Measurements from ENCODE around the gene MGA. TPM values are rescaled to one million over a fixed set of nuclear protein-coding genes. Genes with fewer than 3 reads are reported as not detected.

MGA gene
- total and polyA plus RNA-seq, 2 experiments from 2014 or later: 42.6 to 58.9 TPM

DNA sequence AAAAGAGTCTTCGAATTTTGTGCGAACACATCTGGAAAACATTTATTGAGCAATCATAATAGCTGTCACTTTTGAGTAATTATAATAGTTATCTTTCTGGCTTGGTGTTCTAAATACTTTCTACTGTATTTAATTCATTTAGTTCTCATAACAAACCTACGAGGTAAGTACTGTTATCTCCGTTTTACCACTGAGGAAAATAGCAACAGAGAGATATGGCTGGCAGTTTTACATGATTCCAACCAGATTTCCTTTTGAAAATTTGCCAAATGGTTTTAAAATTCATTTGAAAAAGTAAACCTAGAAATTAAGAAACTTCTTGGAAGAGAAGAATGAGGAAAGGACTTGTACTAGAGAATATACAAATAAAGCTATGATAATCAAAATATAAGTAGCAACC, 37.3 kb upstream of the MGA start:
- H3K79me2 ChIP-seq (replicated peaks; ENCODE audit: insufficient read depth): peaks cover 38% of the 10 kb centered on the region
- H3F3A ChIP-seq (replicated peaks; ENCODE audit: low read depth): peaks cover 3% of the 10 kb centered on the region; the same call in 1 of the 2 replicates
- TF ChIP-seq STAT1 (IDR thresholded peaks at IDR 0.05; ENCODE audit: unreplicated experiment) (no peak), JUNB (IDR thresholded peaks at IDR 0.05; ENCODE audit: unreplicated experiment) (no peak), POLR2AphosphoS5 (IDR thresholded peaks at IDR 0.05; ENCODE audit: low read depth) (no peak), EZH2phosphoT487 (IDR thresholded peaks at IDR 0.05; ENCODE audit: unreplicated experiment) (no peak), ZNF114 (CRISPR knock-in tag; IDR thresholded peaks at IDR 0.05) (no peak), NANOG (IDR thresholded peaks at IDR 0.05; ENCODE audit: borderline replicate concordance) (no peak), EZH2 (IDR thresholded peaks at IDR 0.05; ENCODE audit: low read depth, unreplicated experiment) (no peak)
- TF ChIP-seq, protein P1, sequence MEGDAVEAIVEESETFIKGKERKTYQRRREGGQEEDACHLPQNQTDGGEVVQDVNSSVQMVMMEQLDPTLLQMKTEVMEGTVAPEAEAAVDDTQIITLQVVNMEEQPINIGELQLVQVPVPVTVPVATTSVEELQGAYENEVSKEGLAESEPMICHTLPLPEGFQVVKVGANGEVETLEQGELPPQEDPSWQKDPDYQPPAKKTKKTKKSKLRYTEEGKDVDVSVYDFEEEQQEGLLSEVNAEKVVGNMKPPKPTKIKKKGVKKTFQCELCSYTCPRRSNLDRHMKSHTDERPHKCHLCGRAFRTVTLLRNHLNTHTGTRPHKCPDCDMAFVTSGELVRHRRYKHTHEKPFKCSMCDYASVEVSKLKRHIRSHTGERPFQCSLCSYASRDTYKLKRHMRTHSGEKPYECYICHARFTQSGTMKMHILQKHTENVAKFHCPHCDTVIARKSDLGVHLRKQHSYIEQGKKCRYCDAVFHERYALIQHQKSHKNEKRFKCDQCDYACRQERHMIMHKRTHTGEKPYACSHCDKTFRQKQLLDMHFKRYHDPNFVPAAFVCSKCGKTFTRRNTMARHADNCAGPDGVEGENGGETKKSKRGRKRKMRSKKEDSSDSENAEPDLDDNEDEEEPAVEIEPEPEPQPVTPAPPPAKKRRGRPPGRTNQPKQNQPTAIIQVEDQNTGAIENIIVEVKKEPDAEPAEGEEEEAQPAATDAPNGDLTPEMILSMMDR (conservative IDR thresholded peaks at IDR 0.05; ENCODE audit: low read depth in 2 of 2): no peak
- TF ChIP-seq, protein P2, sequence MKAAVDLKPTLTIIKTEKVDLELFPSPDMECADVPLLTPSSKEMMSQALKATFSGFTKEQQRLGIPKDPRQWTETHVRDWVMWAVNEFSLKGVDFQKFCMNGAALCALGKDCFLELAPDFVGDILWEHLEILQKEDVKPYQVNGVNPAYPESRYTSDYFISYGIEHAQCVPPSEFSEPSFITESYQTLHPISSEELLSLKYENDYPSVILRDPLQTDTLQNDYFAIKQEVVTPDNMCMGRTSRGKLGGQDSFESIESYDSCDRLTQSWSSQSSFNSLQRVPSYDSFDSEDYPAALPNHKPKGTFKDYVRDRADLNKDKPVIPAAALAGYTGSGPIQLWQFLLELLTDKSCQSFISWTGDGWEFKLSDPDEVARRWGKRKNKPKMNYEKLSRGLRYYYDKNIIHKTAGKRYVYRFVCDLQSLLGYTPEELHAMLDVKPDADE (IDR thresholded peaks at IDR 0.05): no peak
- TF ChIP-seq, protein P3, sequence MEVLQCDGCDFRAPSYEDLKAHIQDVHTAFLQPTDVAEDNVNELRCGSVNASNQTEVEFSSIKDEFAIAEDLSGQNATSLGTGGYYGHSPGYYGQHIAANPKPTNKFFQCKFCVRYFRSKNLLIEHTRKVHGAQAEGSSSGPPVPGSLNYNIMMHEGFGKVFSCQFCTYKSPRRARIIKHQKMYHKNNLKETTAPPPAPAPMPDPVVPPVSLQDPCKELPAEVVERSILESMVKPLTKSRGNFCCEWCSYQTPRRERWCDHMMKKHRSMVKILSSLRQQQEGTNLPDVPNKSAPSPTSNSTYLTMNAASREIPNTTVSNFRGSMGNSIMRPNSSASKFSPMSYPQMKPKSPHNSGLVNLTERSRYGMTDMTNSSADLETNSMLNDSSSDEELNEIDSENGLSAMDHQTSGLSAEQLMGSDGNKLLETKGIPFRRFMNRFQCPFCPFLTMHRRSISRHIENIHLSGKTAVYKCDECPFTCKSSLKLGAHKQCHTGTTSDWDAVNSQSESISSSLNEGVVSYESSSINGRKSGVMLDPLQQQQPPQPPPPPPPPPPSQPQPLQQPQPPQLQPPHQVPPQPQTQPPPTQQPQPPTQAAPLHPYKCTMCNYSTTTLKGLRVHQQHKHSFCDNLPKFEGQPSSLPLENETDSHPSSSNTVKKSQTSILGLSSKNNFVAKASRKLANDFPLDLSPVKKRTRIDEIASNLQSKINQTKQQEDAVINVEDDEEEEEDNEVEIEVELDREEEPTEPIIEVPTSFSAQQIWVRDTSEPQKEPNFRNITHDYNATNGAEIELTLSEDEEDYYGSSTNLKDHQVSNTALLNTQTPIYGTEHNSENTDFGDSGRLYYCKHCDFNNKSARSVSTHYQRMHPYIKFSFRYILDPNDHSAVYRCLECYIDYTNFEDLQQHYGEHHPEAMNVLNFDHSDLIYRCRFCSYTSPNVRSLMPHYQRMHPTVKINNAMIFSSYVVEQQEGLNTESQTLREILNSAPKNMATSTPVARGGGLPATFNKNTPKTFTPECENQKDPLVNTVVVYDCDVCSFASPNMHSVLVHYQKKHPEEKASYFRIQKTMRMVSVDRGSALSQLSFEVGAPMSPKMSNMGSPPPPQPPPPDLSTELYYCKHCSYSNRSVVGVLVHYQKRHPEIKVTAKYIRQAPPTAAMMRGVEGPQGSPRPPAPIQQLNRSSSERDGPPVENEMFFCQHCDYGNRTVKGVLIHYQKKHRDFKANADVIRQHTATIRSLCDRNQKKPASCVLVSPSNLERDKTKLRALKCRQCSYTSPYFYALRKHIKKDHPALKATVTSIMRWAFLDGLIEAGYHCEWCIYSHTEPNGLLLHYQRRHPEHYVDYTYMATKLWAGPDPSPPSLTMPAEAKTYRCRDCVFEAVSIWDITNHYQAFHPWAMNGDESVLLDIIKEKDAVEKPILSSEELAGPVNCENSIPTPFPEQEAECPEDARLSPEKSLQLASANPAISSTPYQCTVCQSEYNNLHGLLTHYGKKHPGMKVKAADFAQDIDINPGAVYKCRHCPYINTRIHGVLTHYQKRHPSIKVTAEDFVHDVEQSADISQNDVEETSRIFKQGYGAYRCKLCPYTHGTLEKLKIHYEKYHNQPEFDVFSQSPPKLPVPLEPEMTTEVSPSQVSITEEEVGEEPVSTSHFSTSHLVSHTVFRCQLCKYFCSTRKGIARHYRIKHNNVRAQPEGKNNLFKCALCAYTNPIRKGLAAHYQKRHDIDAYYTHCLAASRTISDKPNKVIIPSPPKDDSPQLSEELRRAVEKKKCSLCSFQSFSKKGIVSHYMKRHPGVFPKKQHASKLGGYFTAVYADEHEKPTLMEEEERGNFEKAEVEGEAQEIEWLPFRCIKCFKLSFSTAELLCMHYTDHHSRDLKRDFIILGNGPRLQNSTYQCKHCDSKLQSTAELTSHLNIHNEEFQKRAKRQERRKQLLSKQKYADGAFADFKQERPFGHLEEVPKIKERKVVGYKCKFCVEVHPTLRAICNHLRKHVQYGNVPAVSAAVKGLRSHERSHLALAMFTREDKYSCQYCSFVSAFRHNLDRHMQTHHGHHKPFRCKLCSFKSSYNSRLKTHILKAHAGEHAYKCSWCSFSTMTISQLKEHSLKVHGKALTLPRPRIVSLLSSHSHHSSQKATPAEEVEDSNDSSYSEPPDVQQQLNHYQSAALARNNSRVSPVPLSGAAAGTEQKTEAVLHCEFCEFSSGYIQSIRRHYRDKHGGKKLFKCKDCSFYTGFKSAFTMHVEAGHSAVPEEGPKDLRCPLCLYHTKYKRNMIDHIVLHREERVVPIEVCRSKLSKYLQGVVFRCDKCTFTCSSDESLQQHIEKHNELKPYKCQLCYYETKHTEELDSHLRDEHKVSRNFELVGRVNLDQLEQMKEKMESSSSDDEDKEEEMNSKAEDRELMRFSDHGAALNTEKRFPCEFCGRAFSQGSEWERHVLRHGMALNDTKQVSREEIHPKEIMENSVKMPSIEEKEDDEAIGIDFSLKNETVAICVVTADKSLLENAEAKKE (CRISPR knock-in tag; IDR thresholded peaks at IDR 0.05): no peak
- TF ChIP-seq, protein P4, sequence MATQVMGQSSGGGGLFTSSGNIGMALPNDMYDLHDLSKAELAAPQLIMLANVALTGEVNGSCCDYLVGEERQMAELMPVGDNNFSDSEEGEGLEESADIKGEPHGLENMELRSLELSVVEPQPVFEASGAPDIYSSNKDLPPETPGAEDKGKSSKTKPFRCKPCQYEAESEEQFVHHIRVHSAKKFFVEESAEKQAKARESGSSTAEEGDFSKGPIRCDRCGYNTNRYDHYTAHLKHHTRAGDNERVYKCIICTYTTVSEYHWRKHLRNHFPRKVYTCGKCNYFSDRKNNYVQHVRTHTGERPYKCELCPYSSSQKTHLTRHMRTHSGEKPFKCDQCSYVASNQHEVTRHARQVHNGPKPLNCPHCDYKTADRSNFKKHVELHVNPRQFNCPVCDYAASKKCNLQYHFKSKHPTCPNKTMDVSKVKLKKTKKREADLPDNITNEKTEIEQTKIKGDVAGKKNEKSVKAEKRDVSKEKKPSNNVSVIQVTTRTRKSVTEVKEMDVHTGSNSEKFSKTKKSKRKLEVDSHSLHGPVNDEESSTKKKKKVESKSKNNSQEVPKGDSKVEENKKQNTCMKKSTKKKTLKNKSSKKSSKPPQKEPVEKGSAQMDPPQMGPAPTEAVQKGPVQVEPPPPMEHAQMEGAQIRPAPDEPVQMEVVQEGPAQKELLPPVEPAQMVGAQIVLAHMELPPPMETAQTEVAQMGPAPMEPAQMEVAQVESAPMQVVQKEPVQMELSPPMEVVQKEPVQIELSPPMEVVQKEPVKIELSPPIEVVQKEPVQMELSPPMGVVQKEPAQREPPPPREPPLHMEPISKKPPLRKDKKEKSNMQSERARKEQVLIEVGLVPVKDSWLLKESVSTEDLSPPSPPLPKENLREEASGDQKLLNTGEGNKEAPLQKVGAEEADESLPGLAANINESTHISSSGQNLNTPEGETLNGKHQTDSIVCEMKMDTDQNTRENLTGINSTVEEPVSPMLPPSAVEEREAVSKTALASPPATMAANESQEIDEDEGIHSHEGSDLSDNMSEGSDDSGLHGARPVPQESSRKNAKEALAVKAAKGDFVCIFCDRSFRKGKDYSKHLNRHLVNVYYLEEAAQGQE (IDR thresholded peaks at IDR 0.05; ENCODE audit: unreplicated experiment): no peak
- H4K20me1 ChIP-seq (replicated peaks; ENCODE audit: insufficient read depth): no peaks in the 10 kb centered on the region
- H3K27me3 ChIP-seq (ENCODE audit: insufficient read depth): peaks cover 20% of the 10 kb centered on the region
- Mint-ChIP-seq H3K27ac (no peak overlapping the region), H3K36me3 (ENCODE audit: low read depth) (peaks cover 12% of the 10 kb centered on the region; the same call in 2 of the 3 replicates), H3K4me1 (peaks cover 7% of the 10 kb centered on the region), H3K9me3 (peaks cover 24% of the 10 kb centered on the region; the same call in 2 of the 3 replicates), H3K27me3 (ENCODE audit: insufficient read depth, low read depth, poor library complexity) (peaks cover 25% of the 10 kb centered on the region), H3K4me3 (no peak overlapping the region; the same call in 2 of the 3 replicates)
- H3K4me3 ChIP-seq: no peak overlapping the region
- no peaks in the 10 kb centered on the region for H3K4me1 ChIP-seq (ENCODE audit: insufficient read depth)
- no peaks in the 10 kb centered on the region for H3K36me3 ChIP-seq (ENCODE audit: insufficient read depth)
- ATAC-seq: no peak
- H3K9me2 ChIP-seq (ENCODE audit: insufficient read depth): no peaks in the 10 kb centered on the region
- DNase-seq (ENCODE audit: low spot score): no peak
- H3K4me2 ChIP-seq: no peak overlapping the region
- no peak overlapping the region for H2AFZ ChIP-seq
- no peak overlapping the region for H3K27ac ChIP-seq (ENCODE audit: low read depth)
